Vagina (tissue), 2 donors: ENCODE measurements around the gene CCDC83.

Experiments used
- POLR2AphosphoS5 ChIP-seq, 2 donors: sonication (generic); formaldehyde crosslinking; IDR thresholded peaks; one replicate each; pipeline ENCODE4 v1.9.0; 2017; ENCODE audit warnings: antibody characterized with exemption in 2 of 2, mild to moderate bottlenecking in 2 of 2, low read depth in 1 of 2; ENCODE audit not compliant: insufficient read depth in 1 of 2
- TF ChIP-seq, protein P1 (sequence below), 3 experiments: fragments of 450-650 bp in 2 of 3; fragments of 200-600 bp in 1 of 3; sonication (generic) in 1 of 3; IDR thresholded peaks; one replicate each; pipeline ENCODE4 v1.5.1; 2017 to 2019; ENCODE audit warnings: antibody characterized with exemption in 3 of 3, mild to moderate bottlenecking in 2 of 3, moderate library complexity in 2 of 3

DNA sequence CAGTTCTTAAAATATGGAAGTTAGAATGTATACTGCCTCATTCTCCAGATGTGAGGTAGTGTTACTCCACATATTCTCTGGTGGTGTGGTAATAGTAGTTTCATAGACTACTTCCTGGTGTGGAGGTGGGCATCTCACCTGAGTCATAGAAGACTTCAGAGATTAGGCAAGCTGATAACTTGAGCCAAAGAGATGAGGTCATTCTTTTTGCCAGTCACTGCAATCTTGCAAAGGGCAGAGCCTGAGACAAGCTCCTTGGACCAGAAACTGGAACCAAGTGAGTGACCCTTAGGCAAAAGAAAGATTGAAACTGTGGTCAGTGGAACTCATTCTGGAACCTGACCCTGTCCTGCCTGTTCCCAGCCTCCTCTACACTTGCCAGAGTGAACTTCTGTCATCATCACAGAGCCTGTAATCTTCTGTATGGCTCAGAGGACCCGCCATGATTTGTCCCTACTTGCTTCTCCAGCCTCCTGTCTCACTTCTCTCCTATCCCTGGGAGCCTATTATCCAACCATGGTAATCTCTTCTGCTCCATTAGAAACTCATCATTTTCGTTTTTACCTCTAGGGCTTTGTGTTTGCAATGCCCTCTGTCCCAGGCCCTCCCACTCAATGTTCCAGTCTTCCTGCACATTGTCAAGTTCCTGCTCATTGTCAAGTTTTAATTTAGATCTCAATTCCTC, 10.6 kb upstream of the CCDC83 start:
- TF ChIP-seq, protein P1, sequence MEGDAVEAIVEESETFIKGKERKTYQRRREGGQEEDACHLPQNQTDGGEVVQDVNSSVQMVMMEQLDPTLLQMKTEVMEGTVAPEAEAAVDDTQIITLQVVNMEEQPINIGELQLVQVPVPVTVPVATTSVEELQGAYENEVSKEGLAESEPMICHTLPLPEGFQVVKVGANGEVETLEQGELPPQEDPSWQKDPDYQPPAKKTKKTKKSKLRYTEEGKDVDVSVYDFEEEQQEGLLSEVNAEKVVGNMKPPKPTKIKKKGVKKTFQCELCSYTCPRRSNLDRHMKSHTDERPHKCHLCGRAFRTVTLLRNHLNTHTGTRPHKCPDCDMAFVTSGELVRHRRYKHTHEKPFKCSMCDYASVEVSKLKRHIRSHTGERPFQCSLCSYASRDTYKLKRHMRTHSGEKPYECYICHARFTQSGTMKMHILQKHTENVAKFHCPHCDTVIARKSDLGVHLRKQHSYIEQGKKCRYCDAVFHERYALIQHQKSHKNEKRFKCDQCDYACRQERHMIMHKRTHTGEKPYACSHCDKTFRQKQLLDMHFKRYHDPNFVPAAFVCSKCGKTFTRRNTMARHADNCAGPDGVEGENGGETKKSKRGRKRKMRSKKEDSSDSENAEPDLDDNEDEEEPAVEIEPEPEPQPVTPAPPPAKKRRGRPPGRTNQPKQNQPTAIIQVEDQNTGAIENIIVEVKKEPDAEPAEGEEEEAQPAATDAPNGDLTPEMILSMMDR (IDR thresholded peaks at IDR 0.05), result no peak
- TF ChIP-seq POLR2AphosphoS5 (IDR thresholded peaks at IDR 0.05; ENCODE audit: insufficient read depth in 1 of 2, low read depth in 1 of 2), result no peak
